Measurements from ENCODE around the gene GPN3.
"Not testable (repeated sequence)": the region's sequence is repeated elsewhere in the genome, so short reads cannot be mapped to it uniquely, and the experiment has no call there.

The GPN3 gene

GRCh38 chr12:110436231-110436630, 31.8 kb downstream of the GPN3 start:
- DNase-seq, result no peak

- no peak for DNase-seq
Observed at GRCh38 chr12:110431957-110432587, 36.0 kb downstream of the GPN3 start.

GRCh38 chr12:110429676-110430075, 38.4 kb downstream of the GPN3 start:
- DNase-seq, result not testable (repeated sequence)

- DNase-seq, result no peak
Observed at GRCh38 chr12:110426406-110426805, 41.7 kb downstream of the GPN3 start.

- DNase-seq, result no peak
Observed at GRCh38 chr12:110424237-110424636, 43.8 kb downstream of the GPN3 start.

- DNase-seq, result no peak
Observed at GRCh38 chr12:110421701-110422100, 46.4 kb downstream of the GPN3 start.

GRCh38 chr12:110421159-110421661, 46.8 kb downstream of the GPN3 start:
- DNase-seq, result no peak

GRCh38 chr12:110420644-110421043, 47.4 kb downstream of the GPN3 start:
- not testable (repeated sequence) for DNase-seq

- DNase-seq, result not testable (repeated sequence)
Observed at GRCh38 chr12:110417113-110417512, 50.9 kb downstream of the GPN3 start.

- not testable (repeated sequence) for DNase-seq
Observed at GRCh38 chr12:110410086-110410485, 58.0 kb downstream of the GPN3 start.

GRCh38 chr12:110405126-110405662, 62.9 kb downstream of the GPN3 start:
- not testable (repeated sequence) for DNase-seq

GRCh38 chr12:110403976-110404682, 63.9 kb downstream of the GPN3 start:
- peak; percentile 79 for DNase-seq

- DNase-seq, result peak; percentile 86
Observed at GRCh38 chr12:110403146-110403975, 64.7 kb downstream of the GPN3 start, which contains the start of gene ANAPC7. Gene ANAPC7, minus strand, starts transcription at chr12:110403708. Its CDS starts 81 bp downstream, at chr12:110403627.
